ENCODE measurements around the gene PPOX. TPM values are rescaled to one million over a fixed set of nuclear protein-coding genes. Genes with fewer than 3 reads are reported as not detected.

PPOX gene
- total RNA-seq, 4 donors from 2014 or later, result 2.8 to 19.2 (median 11.8) TPM

DNA sequence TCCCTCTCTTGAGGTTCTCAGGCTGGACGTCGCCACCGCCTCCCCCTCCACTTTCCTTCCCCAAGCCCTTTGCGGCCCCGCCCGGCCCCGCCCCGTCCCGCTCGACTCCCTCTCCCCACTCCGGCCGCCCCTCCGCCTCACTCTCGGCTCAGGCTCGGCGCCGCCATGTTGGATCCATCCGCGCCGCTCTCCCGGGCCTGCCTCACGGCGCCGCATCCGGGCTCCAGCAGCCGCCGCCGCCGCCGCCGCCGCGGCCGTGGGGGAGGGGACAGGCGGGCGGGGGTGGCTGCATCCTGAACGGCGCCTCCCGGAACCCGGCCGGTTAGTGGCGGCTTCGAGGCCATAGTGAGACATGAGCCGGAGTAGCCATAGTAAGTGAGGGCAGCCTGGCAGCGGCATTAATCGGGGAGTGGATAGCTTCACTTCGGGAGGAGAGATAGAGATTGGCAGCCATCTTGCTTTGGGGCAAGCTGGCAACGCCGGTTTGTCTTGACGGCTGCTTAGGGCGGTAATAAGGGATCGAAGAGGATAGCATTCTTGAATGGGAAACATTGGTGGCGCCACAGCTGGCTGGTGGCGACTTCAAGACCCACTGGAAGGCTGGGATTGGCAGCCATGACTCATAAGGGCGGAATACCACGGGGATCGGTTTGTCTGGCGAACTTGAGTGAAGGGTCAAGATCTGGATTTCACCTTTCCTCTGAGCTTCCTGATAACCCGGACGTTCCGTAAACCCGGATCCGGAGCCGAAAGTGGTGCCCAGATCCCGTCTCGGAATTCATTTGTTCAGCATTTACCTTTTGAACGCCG is 33.6 kb upstream of the PPOX start, which contains the start of gene DEDD:
DEDD (minus strand) TSS at position 258 of the 810 bp plus-strand sequence. CDS start 8,205 bp downstream, outside the sequence.
- 0 to 1% methylated on average over 11 to 39 of the region's 68 CpGs for WGBS, 2 donors (ENCODE audit: low coverage in 1 of 2)
- Histone ChIP-seq H3K27ac (peak within 1 kb of the TSS; percentile 91 to 95 (median 94)), H3K9me3 (no peaks in the 10 kb centered on the region), H3K27me3 (no peaks in the 10 kb centered on the region), H3K4me3 (peak within 1 kb of the TSS; percentile 60 to 79 (median 74)), H3K4me1 (peaks cover 19 to 48% (median 28%) of the 10 kb centered on the region in 4 donors), H3K36me3 (peaks cover 0 to 15% (median 3%) of the 10 kb centered on the region in 4 donors)
- in situ Hi-C loops (cut with MboI; ENCODE audit: low pct_ligation_motif_present in 1 of 4, low pct_unique_long_range_greater_than_20kb in 1 of 4, low sequenced_read_pairs in 3 of 4), result no loop called here
- DNase-seq, result peak; percentile 94
- intact Hi-C loops (cut with DNase I; ENCODE audit: low total_unique reads), result no loop called here
- TF ChIP-seq EP300 (IDR thresholded peaks at IDR 0.05; ENCODE audit: low read depth) (peak; percentile 48), POLR2A (IDR thresholded peaks at IDR 0.05) (peak; percentile 57), POLR2AphosphoS5 (IDR thresholded peaks at IDR 0.05) (peak; percentile 29 to 57 (median 54))
- TF ChIP-seq, protein P1, sequence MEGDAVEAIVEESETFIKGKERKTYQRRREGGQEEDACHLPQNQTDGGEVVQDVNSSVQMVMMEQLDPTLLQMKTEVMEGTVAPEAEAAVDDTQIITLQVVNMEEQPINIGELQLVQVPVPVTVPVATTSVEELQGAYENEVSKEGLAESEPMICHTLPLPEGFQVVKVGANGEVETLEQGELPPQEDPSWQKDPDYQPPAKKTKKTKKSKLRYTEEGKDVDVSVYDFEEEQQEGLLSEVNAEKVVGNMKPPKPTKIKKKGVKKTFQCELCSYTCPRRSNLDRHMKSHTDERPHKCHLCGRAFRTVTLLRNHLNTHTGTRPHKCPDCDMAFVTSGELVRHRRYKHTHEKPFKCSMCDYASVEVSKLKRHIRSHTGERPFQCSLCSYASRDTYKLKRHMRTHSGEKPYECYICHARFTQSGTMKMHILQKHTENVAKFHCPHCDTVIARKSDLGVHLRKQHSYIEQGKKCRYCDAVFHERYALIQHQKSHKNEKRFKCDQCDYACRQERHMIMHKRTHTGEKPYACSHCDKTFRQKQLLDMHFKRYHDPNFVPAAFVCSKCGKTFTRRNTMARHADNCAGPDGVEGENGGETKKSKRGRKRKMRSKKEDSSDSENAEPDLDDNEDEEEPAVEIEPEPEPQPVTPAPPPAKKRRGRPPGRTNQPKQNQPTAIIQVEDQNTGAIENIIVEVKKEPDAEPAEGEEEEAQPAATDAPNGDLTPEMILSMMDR (IDR thresholded peaks at IDR 0.05), result peak in 1 of 5 experiments; percentile 10

DNA sequence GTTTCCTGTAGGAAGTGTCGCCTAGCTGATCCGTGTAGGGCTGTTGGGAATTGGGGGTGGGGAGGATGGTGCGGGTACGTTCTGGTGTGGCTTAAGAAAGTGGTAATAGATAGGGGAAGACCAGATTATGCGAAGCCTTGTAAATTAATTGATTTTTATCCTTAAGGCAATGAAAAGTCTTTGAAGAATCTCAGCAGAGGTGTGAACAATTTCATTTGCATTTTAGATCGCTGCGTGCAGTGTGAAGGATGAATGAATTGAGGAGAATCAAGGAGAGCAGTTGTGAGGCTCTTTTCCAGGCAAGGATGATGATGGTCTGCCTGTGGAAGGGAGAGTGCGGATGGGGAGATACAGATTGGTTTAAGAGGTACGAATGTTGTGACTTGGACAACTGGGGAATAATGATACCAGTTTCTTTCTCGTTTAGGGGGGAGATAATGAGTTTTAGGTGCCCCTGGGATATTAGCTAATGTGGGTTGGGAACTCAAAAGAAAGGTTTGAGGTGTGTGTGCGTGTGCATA is 32.9 kb upstream of the PPOX start:
- TF ChIP-seq EP300 (IDR thresholded peaks at IDR 0.05; ENCODE audit: low read depth) (no peak), POLR2A (IDR thresholded peaks at IDR 0.05) (no peak), POLR2AphosphoS5 (IDR thresholded peaks at IDR 0.05) (no peak)
- TF ChIP-seq, protein P1 (IDR thresholded peaks at IDR 0.05), result no peak
- H3K9me3 ChIP-seq, result no peaks in the 10 kb centered on the region
- in situ Hi-C loops (cut with MboI; ENCODE audit: low pct_ligation_motif_present in 1 of 4, low pct_unique_long_range_greater_than_20kb in 1 of 4, low sequenced_read_pairs in 3 of 4) (no loop called here), intact Hi-C loops (cut with DNase I; ENCODE audit: low total_unique reads) (no loop called here)
- H3K27me3 ChIP-seq, result no peaks in the 10 kb centered on the region
- peaks cover 19 to 41% (median 28%) of the 10 kb centered on the region in 4 donors for H3K4me1 ChIP-seq
- H3K36me3 ChIP-seq, result peaks cover 0 to 9% (median 2%) of the 10 kb centered on the region in 4 donors
- 2 to 5% methylated on average over 9 to 11 of the region's 11 CpGs for WGBS, 2 donors (ENCODE audit: low coverage in 1 of 2)
- H3K27ac ChIP-seq, result peak overlapping the region; percentile 91 to 95 (median 94)
- DNase-seq, result no peak
- peak overlapping the region; percentile 60 to 79 (median 74) for H3K4me3 ChIP-seq

DNA sequence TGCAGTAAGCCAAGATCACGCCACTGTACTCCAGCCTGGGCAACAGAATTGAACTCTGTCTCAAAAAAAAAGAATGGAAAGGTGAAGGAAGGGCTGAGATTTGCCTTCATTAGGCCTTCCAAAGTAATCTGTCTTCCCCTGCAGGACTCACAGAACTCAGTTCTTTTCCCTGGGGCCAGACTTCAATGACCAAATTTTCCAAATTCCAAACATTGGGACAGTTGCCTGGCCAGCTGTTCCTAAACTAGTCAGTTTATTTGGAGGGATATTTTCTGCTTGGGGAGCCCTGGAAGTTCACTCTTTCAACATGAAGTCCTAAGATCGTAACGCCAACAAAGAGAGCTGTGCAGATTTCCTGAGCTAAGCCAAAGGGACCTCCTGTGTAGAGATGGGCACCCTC is 28.3 kb upstream of the PPOX start:
- Histone ChIP-seq H3K27me3 (no peaks in the 10 kb centered on the region), H3K27ac (no peak overlapping the region), H3K4me3 (no peak overlapping the region), H3K9me3 (no peaks in the 10 kb centered on the region), H3K36me3 (no peaks in the 10 kb centered on the region), H3K4me1 (peaks cover 11 to 18% (median 16%) of the 10 kb centered on the region in 4 donors)
- TF ChIP-seq POLR2A (IDR thresholded peaks at IDR 0.05) (no peak), EP300 (IDR thresholded peaks at IDR 0.05; ENCODE audit: low read depth) (no peak), POLR2AphosphoS5 (IDR thresholded peaks at IDR 0.05) (no peak)
- TF ChIP-seq, protein P1 (IDR thresholded peaks at IDR 0.05), result no peak
- intact Hi-C loops (cut with DNase I; ENCODE audit: low total_unique reads), result no loop called here
- 76 to 81% methylated on average over 3 of the region's 3 CpGs for WGBS, 2 donors (ENCODE audit: low coverage in 1 of 2)
- no peak for DNase-seq
- in situ Hi-C loops (cut with MboI; ENCODE audit: low pct_ligation_motif_present in 1 of 4, low pct_unique_long_range_greater_than_20kb in 1 of 4, low sequenced_read_pairs in 3 of 4), result no loop called here

DNA sequence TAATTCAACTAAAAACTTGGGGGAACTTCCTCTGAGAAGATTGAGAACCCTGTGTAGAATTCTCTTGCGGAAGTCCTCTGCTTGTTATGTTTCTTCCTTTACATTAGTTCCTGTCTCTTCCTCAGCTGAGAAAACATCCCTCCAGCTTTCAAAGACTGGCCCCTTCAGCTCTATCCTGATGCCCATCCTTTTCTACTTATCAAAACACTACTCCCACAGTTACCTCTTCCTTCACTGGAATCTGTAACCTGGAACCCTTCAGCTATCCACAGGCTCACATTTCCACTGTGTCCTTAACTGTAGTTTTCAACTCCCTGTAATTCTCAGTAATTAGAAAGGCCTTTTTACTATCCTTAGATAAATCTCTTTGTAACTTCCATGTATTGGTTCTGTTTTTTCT is 27.8 kb upstream of the PPOX start:
- no peaks in the 10 kb centered on the region for H3K27me3 ChIP-seq
- H3K27ac ChIP-seq, result peak overlapping the region in 1 of 4 donors; percentile 26
- peaks cover 10 to 18% (median 16%) of the 10 kb centered on the region in 4 donors for H3K4me1 ChIP-seq
- H3K9me3 ChIP-seq, result no peaks in the 10 kb centered on the region
- no peak overlapping the region for H3K4me3 ChIP-seq
- H3K36me3 ChIP-seq, result no peaks in the 10 kb centered on the region
- intact Hi-C loops (cut with DNase I; ENCODE audit: low total_unique reads) (no loop called here), in situ Hi-C loops (cut with MboI; ENCODE audit: low pct_ligation_motif_present in 1 of 4, low pct_unique_long_range_greater_than_20kb in 1 of 4, low sequenced_read_pairs in 3 of 4) (no loop called here)
- no peak for DNase-seq
- WGBS, 2 donors (ENCODE audit: low coverage in 1 of 2), result 78 to 86% methylated on average over 1 of the region's 1 CpG
- TF ChIP-seq EP300 (IDR thresholded peaks at IDR 0.05; ENCODE audit: low read depth) (no peak), POLR2A (IDR thresholded peaks at IDR 0.05) (no peak), POLR2AphosphoS5 (IDR thresholded peaks at IDR 0.05) (no peak)
- TF ChIP-seq, protein P1 (IDR thresholded peaks at IDR 0.05), result no peak
